ENCODE measurements around the gene AP5Z1. TPM values are rescaled to one million over a fixed set of nuclear protein-coding genes. Genes with fewer than 3 reads are reported as not detected.
A peak's percentile ranks its signal among the peaks of the same experiment; 100 is the strongest.

Gene AP5Z1
- total and polyA plus RNA-seq, 12 donors: 8.4 to 188 (median 49.5) TPM

DNA sequence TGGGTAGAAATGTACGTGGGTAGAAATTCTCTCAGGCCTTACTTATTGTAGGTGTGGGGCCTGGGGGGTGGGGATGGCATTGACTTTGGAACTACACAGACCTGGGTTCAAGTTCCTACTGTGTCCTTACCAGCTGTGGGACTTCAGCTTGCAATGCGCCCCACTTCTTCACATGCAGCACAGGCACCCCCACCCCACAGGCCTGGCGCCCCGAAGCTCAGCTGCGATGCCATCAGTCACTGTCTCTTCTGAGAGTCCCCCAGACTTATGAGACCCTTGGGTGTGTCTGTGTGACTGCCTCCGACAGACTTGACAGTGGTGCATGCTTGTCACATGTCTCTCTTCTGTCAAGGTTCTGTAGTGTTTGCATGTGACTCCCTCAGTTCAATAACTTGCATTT, 3.1 kb upstream of the AP5Z1 start:
- intact Hi-C loops (cut with DNase I): no loop called here
- WGBS, 4 donors: 85 to 98% (median 96%) methylated on average over 3 to 6 of the region's 6 CpGs
- Histone ChIP-seq H3K4me1 (replicated peaks in 1 of 2) (peaks cover 18 to 41% of the 10 kb centered on the region in 2 donors), H3K27me3 (no peaks in the 10 kb centered on the region), H3K4me3 (no peak overlapping the region), H3K9me3 (replicated peaks in 1 of 3) (no peaks in the 10 kb centered on the region), H3K36me3 (replicated peaks in 1 of 2) (peaks cover 0 to 5% of the 10 kb centered on the region in 2 donors), H3K27ac (no peak overlapping the region)
- no peak for TF ChIP-seq POLR2A (IDR thresholded peaks at IDR 0.05)
- TF ChIP-seq, protein P1, sequence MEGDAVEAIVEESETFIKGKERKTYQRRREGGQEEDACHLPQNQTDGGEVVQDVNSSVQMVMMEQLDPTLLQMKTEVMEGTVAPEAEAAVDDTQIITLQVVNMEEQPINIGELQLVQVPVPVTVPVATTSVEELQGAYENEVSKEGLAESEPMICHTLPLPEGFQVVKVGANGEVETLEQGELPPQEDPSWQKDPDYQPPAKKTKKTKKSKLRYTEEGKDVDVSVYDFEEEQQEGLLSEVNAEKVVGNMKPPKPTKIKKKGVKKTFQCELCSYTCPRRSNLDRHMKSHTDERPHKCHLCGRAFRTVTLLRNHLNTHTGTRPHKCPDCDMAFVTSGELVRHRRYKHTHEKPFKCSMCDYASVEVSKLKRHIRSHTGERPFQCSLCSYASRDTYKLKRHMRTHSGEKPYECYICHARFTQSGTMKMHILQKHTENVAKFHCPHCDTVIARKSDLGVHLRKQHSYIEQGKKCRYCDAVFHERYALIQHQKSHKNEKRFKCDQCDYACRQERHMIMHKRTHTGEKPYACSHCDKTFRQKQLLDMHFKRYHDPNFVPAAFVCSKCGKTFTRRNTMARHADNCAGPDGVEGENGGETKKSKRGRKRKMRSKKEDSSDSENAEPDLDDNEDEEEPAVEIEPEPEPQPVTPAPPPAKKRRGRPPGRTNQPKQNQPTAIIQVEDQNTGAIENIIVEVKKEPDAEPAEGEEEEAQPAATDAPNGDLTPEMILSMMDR (IDR thresholded peaks at IDR 0.05): no peak
- DNase-seq: no peak

DNA sequence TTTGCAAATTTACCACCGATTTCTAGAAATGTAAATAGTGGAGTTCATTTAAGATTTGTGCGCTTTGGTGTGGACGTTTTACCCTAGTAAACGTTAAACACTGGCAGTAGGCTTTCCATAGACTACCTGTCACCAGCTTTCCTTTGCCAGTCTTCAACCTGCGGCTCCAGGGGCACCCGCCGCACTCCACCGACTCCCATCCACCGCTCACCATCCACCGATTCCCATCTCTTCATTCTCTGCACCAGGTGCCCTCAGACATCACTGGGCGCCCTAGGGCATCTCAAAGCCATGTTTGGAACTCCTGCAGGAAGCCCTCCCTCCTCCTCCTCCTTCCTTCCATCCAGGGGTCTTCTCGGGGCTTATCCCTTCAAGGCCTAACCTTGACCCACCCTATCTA, 1.4 kb upstream of the AP5Z1 start:
- TF ChIP-seq, protein P1 (IDR thresholded peaks at IDR 0.05): no peak
- no peak for TF ChIP-seq POLR2A (IDR thresholded peaks at IDR 0.05)
- H3K27me3 ChIP-seq: no peaks in the 10 kb centered on the region
- WGBS, 4 donors: 84 to 87% (median 85%) methylated on average over 12 of the region's 12 CpGs
- no peak for DNase-seq
- H3K9me3 ChIP-seq (replicated peaks in 1 of 3): no peaks in the 10 kb centered on the region
- H3K36me3 ChIP-seq (replicated peaks in 1 of 2): no peaks in the 10 kb centered on the region
- intact Hi-C loops (cut with DNase I): no loop called here
- H3K4me1 ChIP-seq (replicated peaks in 1 of 2): peaks cover 24 to 45% of the 10 kb centered on the region in 2 donors
- H3K4me3 ChIP-seq: no peak overlapping the region
- peak overlapping the region in 4 of 5 donors; percentile 90 to 97 (median 95) for H3K27ac ChIP-seq

DNA sequence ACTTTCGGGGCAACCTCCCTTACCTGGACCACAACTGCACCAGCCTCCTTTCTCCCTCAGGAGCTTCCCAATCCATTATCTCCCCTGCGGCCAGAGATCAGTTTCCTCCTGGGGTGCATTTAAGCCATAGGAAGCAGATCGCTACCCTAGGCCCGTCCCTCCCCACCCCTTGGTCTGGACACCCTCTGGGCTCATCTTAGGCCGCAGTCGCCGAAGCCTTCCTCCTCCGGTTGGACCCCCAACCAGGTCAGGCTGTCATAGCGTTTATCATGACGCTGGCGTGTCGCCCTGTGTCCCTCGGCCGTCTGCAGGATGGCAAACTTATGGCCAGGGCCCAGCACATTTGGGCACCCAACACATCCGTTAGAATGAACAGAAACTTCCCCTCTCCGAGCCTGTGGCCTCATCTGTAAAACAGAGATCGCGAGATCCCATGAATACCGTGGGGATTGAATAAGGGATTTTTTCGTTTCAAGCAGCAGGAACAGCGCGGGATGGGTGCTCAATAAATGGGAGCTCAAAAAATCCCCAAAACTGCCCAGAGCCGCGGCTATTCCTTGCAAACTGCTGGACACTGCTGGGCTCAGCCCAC, 669 bp upstream of the AP5Z1 start:
- Histone ChIP-seq H3K4me1 (replicated peaks in 1 of 2) (peaks cover 24 to 38% of the 10 kb centered on the region in 2 donors), H3K27ac (peak overlapping the region; percentile 90 to 97 (median 96)), H3K27me3 (no peaks in the 10 kb centered on the region), H3K9me3 (replicated peaks in 1 of 3) (no peaks in the 10 kb centered on the region), H3K36me3 (replicated peaks in 1 of 2) (no peaks in the 10 kb centered on the region), H3K4me3 (peak overlapping the region; percentile 0 to 81 (median 32))
- intact Hi-C loops (cut with DNase I): no loop called here
- peak in 5 of 7 donors; percentile 47 to 80 (median 61) for DNase-seq
- TF ChIP-seq, protein P1 (IDR thresholded peaks at IDR 0.05): no peak
- TF ChIP-seq POLR2A (IDR thresholded peaks at IDR 0.05): no peak
- 5 to 7% (median 6%) methylated on average over 19 to 24 of the region's 24 CpGs for WGBS, 4 donors

DNA sequence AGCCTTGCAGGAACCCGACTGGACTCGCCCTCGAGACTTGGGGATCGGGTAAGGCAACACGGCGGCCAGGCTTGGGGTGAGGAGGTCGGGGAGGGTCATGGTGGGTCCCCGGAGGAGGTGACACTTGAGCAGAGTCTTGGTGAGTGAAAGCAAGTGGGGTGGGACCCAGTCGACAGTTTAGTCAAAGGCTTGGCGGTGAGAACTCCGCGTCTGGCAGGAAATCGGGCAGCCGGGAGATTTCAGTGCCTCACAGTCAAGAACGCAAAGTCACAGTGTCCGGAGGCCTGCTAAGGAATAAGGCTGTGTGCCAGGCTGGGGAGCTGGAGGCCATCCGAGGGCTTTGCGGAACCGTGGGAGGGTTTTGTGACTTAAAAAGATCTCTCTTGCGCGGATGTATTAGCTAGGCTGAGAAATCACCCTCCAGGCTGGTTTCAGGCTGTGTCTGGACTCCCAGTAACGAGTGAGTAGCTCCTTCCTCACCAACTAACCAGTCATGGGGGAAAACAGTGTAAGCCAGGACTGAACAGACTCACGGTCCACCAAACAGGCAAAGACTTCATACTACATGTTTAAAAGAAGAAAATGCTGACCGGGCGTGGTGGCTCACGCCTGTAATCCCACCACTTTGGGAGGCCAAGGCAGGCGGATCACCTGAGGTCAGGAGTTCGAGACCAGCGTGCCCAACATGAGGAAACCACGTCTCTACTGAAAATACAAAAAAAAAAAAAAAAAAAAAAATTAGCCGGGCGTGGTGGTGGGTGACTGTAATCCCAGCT, 613 bp downstream of the AP5Z1 start:
- peak in 6 of 7 donors; percentile 64 to 85 (median 76) for DNase-seq
- intact Hi-C loops (cut with DNase I): no loop called here
- WGBS, 4 donors: 17 to 24% (median 23%) methylated on average over 25 to 32 of the region's 32 CpGs

More for the DNA sequence above, 613 bp downstream of the AP5Z1 start:
- H3K27ac ChIP-seq: peak overlapping the region; percentile 90 to 97 (median 96)
- TF ChIP-seq, protein P1 (IDR thresholded peaks at IDR 0.05): no peak
- no peak for TF ChIP-seq POLR2A (IDR thresholded peaks at IDR 0.05)
- H3K4me1 ChIP-seq (replicated peaks in 1 of 2): peaks cover 24 to 36% of the 10 kb centered on the region in 2 donors
- no peaks in the 10 kb centered on the region for H3K27me3 ChIP-seq
- H3K36me3 ChIP-seq (replicated peaks in 1 of 2): peaks cover 0 to 6% of the 10 kb centered on the region in 2 donors
- H3K4me3 ChIP-seq: peak overlapping the region; percentile 45 to 81 (median 76)
- no peaks in the 10 kb centered on the region for H3K9me3 ChIP-seq (replicated peaks in 1 of 3)

All from adrenal gland (tissue), 12 donors.